HepG2 (cell line): ENCODE results near the gene HYPK. TPM values are rescaled to one million over a fixed set of nuclear protein-coding genes. Genes with fewer than 3 reads are reported as not detected.

Source experiments
- ATAC-seq: fragments of 200-7000 bp; cut with Tn5 transposase; 3 replicates; pipeline ENCODE4 v1.9.1; 2020; ENCODE audit warnings: mild to moderate bottlenecking, moderate library complexity
- BruUV-seq: library from RNA; stranded (reverse); fragments of 400-500 nt; replicated peaks from 2 replicates; lab custom pipeline; 2021; lab: Mats Ljungman, UMichigan
- CTCF ChIA-PET: fragments of 300-600 bp; formaldehyde crosslinking; extraction: SDS; loops from one replicate; lab custom pipeline; 2021; ENCODE audit warnings: low total read pairs, inconsistent platforms, low intra/inter-chr PET ratio; lab: Yijun Ruan, JAX
- POLR2A ChIA-PET: fragments of 350-600 bp; sonication (Branson Sonifier 250); formaldehyde crosslinking; loops from one replicate; lab custom pipeline; 2020; ENCODE audit warnings: antibody characterized with exemption, inconsistent platforms; lab: Yijun Ruan, JAX
- DNase-seq: peaks from one replicate; pipeline ENCODE4 v3.0.0-alpha.2; 2015; ENCODE audit warnings: low spot score
- FAIRE-seq: peaks from 3 replicates; lab custom pipeline; 2011; peaks lifted over from hg19 to GRCh38; lab: Jason Lieb, UNC
- H2AFZ ChIP-seq: one replicate; pipeline ENCODE4 v1.6.1; 2011; ENCODE audit warnings: low read length, inconsistent platforms
- H3K27ac ChIP-seq: fragments of 300-600 bp; 3 replicates; pipeline ENCODE4 v1.8.0; 2011; ENCODE audit warnings: mixed run types, mild to moderate bottlenecking, mixed read lengths, low read length, inconsistent platforms; ENCODE audit not compliant: insufficient read depth; ENCODE audit errors: extremely low read length
- H3K27me3 ChIP-seq, 2 experiments: fragments of 200-600 bp in 1 of 2; 2 replicates in 1 of 2; 3 replicates in 1 of 2; pipeline versions ENCODE4 v1.6.0 to v1.8.0; 2011; ENCODE audit warnings: low read length in 2 of 2, mild to moderate bottlenecking in 2 of 2, moderate library complexity in 2 of 2, inconsistent platforms in 1 of 2; ENCODE audit not compliant: insufficient read depth in 2 of 2, control insufficient read depth in 1 of 2
- H3K36me3 ChIP-seq, 2 experiments: fragments of 200-600 bp in 1 of 2; replicated peaks in 1 of 2; 2 replicates in 1 of 2; 3 replicates in 1 of 2; pipeline versions ENCODE4 v1.5.1 to v1.8.0; 2011; ENCODE audit warnings: low read length in 2 of 2, inconsistent platforms in 1 of 2; ENCODE audit not compliant: insufficient read depth in 2 of 2, control insufficient read depth in 1 of 2
- H3K4me1 ChIP-seq: 2 replicates; pipeline ENCODE4 v1.5.1; 2012; ENCODE audit warnings: low read length, inconsistent platforms; ENCODE audit not compliant: insufficient read depth
- H3K4me2 ChIP-seq: 2 replicates; pipeline ENCODE4 v1.6.0; 2011; ENCODE audit warnings: low read depth, low read length, inconsistent platforms
- H3K4me3 ChIP-seq, 3 experiments: fragments of 200-600 bp in 1 of 3; sonication (generic), shearing (Covaris generic) in 1 of 3; replicated peaks in 1 of 3; 2 replicates each; pipeline ENCODE4 v1.5.1; 2011 to 2016; ENCODE audit warnings: low read length in 3 of 3, inconsistent platforms in 2 of 3, low read depth in 2 of 3, mild to moderate bottlenecking in 2 of 3, control low read depth in 1 of 3, mixed read lengths in 1 of 3; ENCODE audit not compliant: insufficient read depth in 1 of 3
- H3K79me2 ChIP-seq: one replicate; pipeline ENCODE4 v1.6.1; 2011; ENCODE audit warnings: low read length, inconsistent platforms; ENCODE audit not compliant: insufficient read depth
- H3K9ac ChIP-seq: 2 replicates; pipeline ENCODE4 v1.6.0; 2011; ENCODE audit warnings: mild to moderate bottlenecking, low read depth, low read length, inconsistent platforms; ENCODE audit not compliant: insufficient read depth
- H3K9me3 ChIP-seq: 2 replicates; pipeline ENCODE4 v1.5.1; 2012; ENCODE audit warnings: mild to moderate bottlenecking, low read length
- H4K20me1 ChIP-seq: 2 replicates; pipeline ENCODE4 v1.6.0; 2011; ENCODE audit warnings: inconsistent platforms, mild to moderate bottlenecking, low read length, moderate library complexity; ENCODE audit not compliant: insufficient read depth
- ARNT2 ChIP-seq: sonication (generic); formaldehyde crosslinking; IDR thresholded peaks from 2 replicates; pipeline ENCODE4 v1.8.0; 2022; ENCODE audit warnings: mild to moderate bottlenecking, low read depth, missing genetic modification reagents, moderate library complexity
- FOXO4 ChIP-seq: sonication (generic); formaldehyde crosslinking; conservative IDR thresholded peaks from 2 replicates; pipeline ENCODE4 v1.8.1; 2023; ENCODE audit warnings: missing genetic modification reagents
- GLMP ChIP-seq: sonication (generic); formaldehyde crosslinking; IDR thresholded peaks from 2 replicates; pipeline ENCODE4 v1.9.0; 2021; ENCODE audit warnings: missing genetic modification reagents, mild to moderate bottlenecking, borderline replicate concordance
- IRF9 ChIP-seq: sonication (generic); formaldehyde crosslinking; IDR thresholded peaks from 2 replicates; pipeline ENCODE4 v1.8.0; 2022; ENCODE audit warnings: missing genetic modification reagents, mild to moderate bottlenecking, borderline replicate concordance
- KDM3A ChIP-seq: IDR thresholded peaks from 2 replicates; pipeline ENCODE4 v1.6.1; 2018; ENCODE audit warnings: low read depth, missing compliant biosample characterization
- NFE2L2 ChIP-seq: fragments of 150-350 bp; IDR thresholded peaks from 2 replicates; pipeline ENCODE4 v1.6.1; 2014; ENCODE audit warnings: low read length
- NFIC ChIP-seq: IDR thresholded peaks from 2 replicates; pipeline ENCODE4 v1.6.1; 2012; ENCODE audit warnings: mild to moderate bottlenecking, low read length, inconsistent platforms
- NR0B2 ChIP-seq: sonication (generic); formaldehyde crosslinking; IDR thresholded peaks from 2 replicates; pipeline ENCODE4 v1.4.0; 2020; ENCODE audit warnings: mild to moderate bottlenecking, missing genetic modification reagents
- SMYD3 ChIP-seq: sonication (generic); formaldehyde crosslinking; IDR thresholded peaks from 2 replicates; pipeline ENCODE4 v1.8.1; 2023; ENCODE audit warnings: mild to moderate bottlenecking, missing genetic modification reagents
- TAF15 ChIP-seq: fragments of 200-400 bp; formaldehyde crosslinking; IDR thresholded peaks from one replicate; pipeline ENCODE4 v1.6.1; 2018; ENCODE audit warnings: mild to moderate bottlenecking, low read depth, low read length; ENCODE audit not compliant: poor library complexity, severe bottlenecking
- ZBTB49 ChIP-seq: sonication (generic); formaldehyde crosslinking; IDR thresholded peaks from 2 replicates; pipeline ENCODE4 v1.4.0; 2020; ENCODE audit warnings: missing genetic modification reagents, borderline replicate concordance
- ZFP36L2 ChIP-seq: sonication (generic); formaldehyde crosslinking; IDR thresholded peaks from 2 replicates; pipeline ENCODE4 v1.4.0; 2020; ENCODE audit warnings: missing genetic modification reagents
- ZNF414 ChIP-seq: sonication (generic); formaldehyde crosslinking; IDR thresholded peaks from 2 replicates; pipeline ENCODE4 v1.5.0; 2020; ENCODE audit warnings: missing genetic modification reagents
- ZNF577 ChIP-seq: sonication (generic); formaldehyde crosslinking; IDR thresholded peaks from 2 replicates; pipeline ENCODE4 v1.4.0; 2020; ENCODE audit warnings: mild to moderate bottlenecking, low read depth, missing genetic modification reagents, borderline replicate concordance
- ZNF776 ChIP-seq: sonication (generic); formaldehyde crosslinking; IDR thresholded peaks from 2 replicates; pipeline ENCODE4 v1.4.0; 2020; ENCODE audit warnings: mild to moderate bottlenecking, missing genetic modification reagents
- ZSCAN9 ChIP-seq: IDR thresholded peaks from 2 replicates; pipeline ENCODE4 v1.6.1; 2016; ENCODE audit warnings: borderline replicate concordance
- WGBS: methylation state at CpG from one replicate; pipeline ENCODE4 v1.1.6; 2017; ENCODE audit warnings: low lambda C conversion rate; 5-methylcytosine and 5-hydroxymethylcytosine counted together
- in situ Hi-C: cut with HindIII; loops from 2 replicates; pipeline ENCODE4 v1.10.0; 2017; ENCODE audit warnings: low pct_unique_long_range_greater_than_20kb; ENCODE audit not compliant: extremely low pct_ligation_motif_present
- intact Hi-C: fragments of 100-400 bp; cut with micrococcal nuclease; formaldehyde crosslinking; loops from one replicate; pipeline ENCODE4 v1.10.0; 2022; ENCODE audit not compliant: unreplicated experiment
- polyA plus RNA-seq, 8 experiments: library from polyadenylated mRNA; depleted of rRNA in 3 of 8; stranded (reverse) in 7 of 8; unstranded in 1 of 8; fragments of >200 nt; fragmentation: Illumina TruSeq in 4 of 8; extraction: Trizol in 4 of 8; gene quantifications; 2 replicates each; pipeline versions ENCODE4 v1.2.1 to v1.2.3, GENCODE V29; 2011 to 2016; ENCODE audit warnings: low read depth in 4 of 8, missing spikeins in 1 of 8, mixed read lengths in 1 of 8; ENCODE audit not compliant: insufficient read depth in 1 of 8
- total RNA-seq, 5 experiments: library from RNA; depleted of rRNA; stranded (reverse); fragments of >200 nt; fragmentation: Illumina TruSeq; extraction: Trizol; gene quantifications; 2 replicates each; pipeline ENCODE4 v1.2.3, GENCODE V29; 2016; ENCODE audit warnings: low read depth in 1 of 5

The HYPK gene
- total and polyA plus RNA-seq, 2 of the 13 experiments (the other 11 are each of a cell fraction or from before 2014, with no cell fraction given) = 13.5 to 16.5 TPM

- peak overlapping the region; percentile 33; the same call in 1 of the 2 replicates for H3K4me2 ChIP-seq
- intact Hi-C loops (no loop called here), in situ Hi-C loops (no loop called here)
- ChIA-PET POLR2A (interaction anchor here (1.3 to 5.2 kb wide), 2 partner anchors 18 to 30 kb away, joined by 5 to 34 read pairs; partner anchors contain the start of genes ELL3 and MFAP1), CTCF (no interaction called here)
- peaks cover 26% of the 10 kb centered on the region for H3K79me2 ChIP-seq
- H3K27me3 ChIP-seq = no peaks in the 10 kb centered on the region; a peak in 1 of 5 replicates
- peak overlapping the region; percentile 23 for H3K27ac ChIP-seq
- WGBS = 93% methylated on average over 9 of the region's 9 CpGs
- peak overlapping the region; percentile 10; the same call in 1 of the 2 replicates for H3K9ac ChIP-seq
- H4K20me1 ChIP-seq = peaks cover 28% of the 10 kb centered on the region
- H3K4me3 ChIP-seq = 0 out of 6 replicates have a peak overlapping the region, but pooled peaks of 1 of the 3 experiments have one; percentile 2
- no peak for FAIRE-seq
- H3K4me1 ChIP-seq = peaks cover 60% of the 10 kb centered on the region
- no peaks in the 10 kb centered on the region for H3K9me3 ChIP-seq
- no peak for DNase-seq
- H3K36me3 ChIP-seq = peaks cover 8 to 35% of the 10 kb centered on the region in 2 experiments
- H2AFZ ChIP-seq = no peak overlapping the region
- BruUV-seq = no TSS peak
- ATAC-seq = no peak
- TF ChIP-seq IRF9 (CRISPR knock-in tag) (no peak), ZBTB49 (no peak), GLMP (CRISPR knock-in tag) (no peak), NFE2L2 (no peak), KDM3A (no peak), NFIC (no peak), ARNT2 (CRISPR knock-in tag) (no peak), SMYD3 (CRISPR knock-in tag) (no peak), ZSCAN9 (CRISPR knock-in tag) (no peak), FOXO4 (CRISPR knock-in tag) (no peak), ZNF414 (CRISPR knock-in tag) (no peak), ZNF577 (CRISPR knock-in tag) (no peak), NR0B2 (no peak), ZFP36L2 (CRISPR knock-in tag) (no peak), ZNF776 (no peak), TAF15 (no peak)
Measured at GRCh38 chr15:43794269-43795037, 5.9 kb upstream of the HYPK start.
